ENCODE measurements around the gene HRG. TPM values are rescaled to one million over a fixed set of nuclear protein-coding genes. Genes with fewer than 3 reads are reported as not detected.

The HRG gene
- total RNA-seq, 1 experiment from 2014 or later: not detected

GRCh38 chr3:186724911-186725310 lies 59.1 kb downstream of the HRG start:
- Histone ChIP-seq H2AK5ac (ENCODE audit: insufficient read length, low read length) (no peak overlapping the region), H3K27ac (ENCODE audit: insufficient read length, low read depth, low read length) (no peak overlapping the region)
- no CpG with 5 or more reads among the region's 12 CpGs for WGBS (ENCODE audit: extremely low coverage, insufficient read length, low lambda C conversion rate)

More at GRCh38 chr3:186724911-186725310, 59.1 kb downstream of the HRG start:
- Histone ChIP-seq H3K56ac (ENCODE audit: insufficient read length, low read depth, low read length) (no peak overlapping the region), H4K8ac (replicated peaks; ENCODE audit: insufficient read length, low read depth, low read length) (no peak overlapping the region), H2BK20ac (ENCODE audit: low read depth, low read length, poor library complexity, severe bottlenecking) (no peak overlapping the region), H2BK120ac (ENCODE audit: low read depth, low read length, poor library complexity, severe bottlenecking) (no peak overlapping the region), H3K4me1 (ENCODE audit: insufficient read depth, low read length) (no peaks in the 10 kb centered on the region), H4K5ac (ENCODE audit: insufficient read length, low read depth, low read length) (no peak overlapping the region), H3T11ph (ENCODE audit: low read length) (no peak overlapping the region), H3K18ac (ENCODE audit: insufficient read length, low read depth, low read length) (no peak overlapping the region), H2BK15ac (ENCODE audit: low read depth, low read length) (no peak overlapping the region), H3K23me2 (ENCODE audit: insufficient read length, low read depth, low read length, poor library complexity, severe bottlenecking) (no peaks in the 10 kb centered on the region), H3K9ac (ENCODE audit: extremely low read depth, insufficient read length, low read length) (no peak overlapping the region), H3K79me2 (ENCODE audit: insufficient read depth, low read length) (no peaks in the 10 kb centered on the region), H4K20me1 (ENCODE audit: control insufficient read depth, insufficient read depth, insufficient read length) (no peaks in the 10 kb centered on the region), H4K91ac (ENCODE audit: insufficient read length, low read depth, low read length) (no peak overlapping the region), H2BK5ac (ENCODE audit: insufficient read length, low read length) (no peak overlapping the region), H3K4ac (ENCODE audit: low read depth, low read length) (no peak overlapping the region), H2BK12ac (ENCODE audit: insufficient read length, low read depth, low read length) (no peak overlapping the region), H3K14ac (ENCODE audit: insufficient read depth, low read length) (no peak overlapping the region), H2AFZ (ENCODE audit: low read length) (no peak overlapping the region), H3K9me3 (ENCODE audit: control insufficient read depth, low read depth, low read length) (no peaks in the 10 kb centered on the region), H3K4me2 (ENCODE audit: insufficient read depth, insufficient read length, low read length) (no peak overlapping the region), H3K79me1 (ENCODE audit: insufficient read depth, low read depth, low read length, poor library complexity, severe bottlenecking) (no peaks in the 10 kb centered on the region), H3K27me3 (ENCODE audit: insufficient read depth, low read length) (no peaks in the 10 kb centered on the region), H3K23ac (ENCODE audit: insufficient read length, low read depth, low read length) (no peak overlapping the region)
- no peak for TF ChIP-seq CTCF (conservative IDR thresholded peaks at IDR 0.05)
- Mint-ChIP-seq H3K4me3 (no peak overlapping the region), H3K27ac (0 out of 7 replicates have a peak overlapping the region, but pooled peaks of 1 of the 3 experiments have one; percentile 2), H3K9me3 (no peaks in the 10 kb centered on the region), H3K4me1 (peaks cover 5 to 9% of the 10 kb centered on the region in 2 experiments), H3K27me3 (ENCODE audit: low read depth) (no peaks in the 10 kb centered on the region), H3K36me3 (ENCODE audit: insufficient read depth in 1 of 3, low read depth in 3 of 3) (no peaks in the 10 kb centered on the region)
- DNase-seq: peak; percentile 41

Other genes with a start within 250 kb of the HRG start
- gene CRYGS, start 121.6 kb upstream of the HRG start, total RNA-seq (2021): 0.83 and 1.0 TPM in 2 replicates
- 7.4 and 8.6 TPM in 2 replicates for gene TBCCD1, start 98.7 kb upstream of the HRG start, total RNA-seq (2021)
- gene DNAJB11, start 95.3 kb upstream of the HRG start, total RNA-seq (2021): 57.4 and 61.2 TPM in 2 replicates
- 0.13 TPM in 1 of 2 replicates, not detected in the other for gene AHSG, start 53.0 kb upstream of the HRG start, total RNA-seq (2021)
- gene FETUB, start 25.6 kb upstream of the HRG start, total RNA-seq (2021): not detected in 2 replicates
- gene KNG1, start 51.3 kb downstream of the HRG start, total RNA-seq (2021): not detected in 2 replicates
- gene EIF4A2, start 117.6 kb downstream of the HRG start, total RNA-seq (2021): 398 and 417 TPM in 2 replicates
- 103 and 108 TPM in 2 replicates for gene RFC4, start 140.5 kb downstream of the HRG start, total RNA-seq (2021)
- gene ADIPOQ, start 176.7 kb downstream of the HRG start, total RNA-seq (2021): not detected in 2 replicates

Data from H9 (cell line).